GM21825 (cell line): ENCODE data around the gene CAP1.
"Not testable (repeated sequence)": the region's sequence is repeated elsewhere in the genome, so short reads cannot be mapped to it uniquely, and the experiment has no call there.

Experiments used
- ATAC-seq: cut with Tn5 transposase; IDR thresholded peaks from one replicate; pipeline ENCODE4 v1.9.1; 2021; ENCODE audit warnings: mild to moderate bottlenecking, moderate library complexity; ENCODE audit not compliant: unreplicated experiment

The CAP1 gene

DNA sequence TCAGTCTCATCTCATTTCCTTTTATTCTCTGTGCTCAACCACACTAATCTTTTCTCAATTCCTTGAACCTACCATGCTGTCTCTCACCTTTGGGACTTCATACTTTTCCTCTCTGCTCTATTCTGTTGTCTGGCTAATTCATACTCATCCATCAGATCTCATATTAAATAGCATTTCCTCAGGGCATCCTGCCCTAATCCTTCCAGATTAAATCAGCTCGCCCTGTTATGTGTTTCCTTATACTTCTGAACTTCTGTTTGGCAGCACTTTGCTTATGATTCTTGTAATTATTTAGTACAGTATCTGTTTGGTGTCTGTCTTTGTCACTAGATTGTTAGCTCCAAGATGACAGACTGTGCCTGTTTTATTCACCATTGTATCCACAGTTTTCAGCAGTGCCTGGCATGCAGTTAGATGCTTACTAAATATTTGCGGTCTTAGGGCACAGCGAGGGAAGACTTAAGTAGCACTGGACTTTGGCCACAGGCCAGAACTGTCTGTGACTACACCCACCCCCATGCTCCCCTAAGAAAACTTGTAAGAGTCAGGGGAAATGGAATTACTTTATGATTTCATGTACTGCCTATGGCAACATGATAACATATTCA, 9.9 kb upstream of the CAP1 start:
- no peak for ATAC-seq

DNA sequence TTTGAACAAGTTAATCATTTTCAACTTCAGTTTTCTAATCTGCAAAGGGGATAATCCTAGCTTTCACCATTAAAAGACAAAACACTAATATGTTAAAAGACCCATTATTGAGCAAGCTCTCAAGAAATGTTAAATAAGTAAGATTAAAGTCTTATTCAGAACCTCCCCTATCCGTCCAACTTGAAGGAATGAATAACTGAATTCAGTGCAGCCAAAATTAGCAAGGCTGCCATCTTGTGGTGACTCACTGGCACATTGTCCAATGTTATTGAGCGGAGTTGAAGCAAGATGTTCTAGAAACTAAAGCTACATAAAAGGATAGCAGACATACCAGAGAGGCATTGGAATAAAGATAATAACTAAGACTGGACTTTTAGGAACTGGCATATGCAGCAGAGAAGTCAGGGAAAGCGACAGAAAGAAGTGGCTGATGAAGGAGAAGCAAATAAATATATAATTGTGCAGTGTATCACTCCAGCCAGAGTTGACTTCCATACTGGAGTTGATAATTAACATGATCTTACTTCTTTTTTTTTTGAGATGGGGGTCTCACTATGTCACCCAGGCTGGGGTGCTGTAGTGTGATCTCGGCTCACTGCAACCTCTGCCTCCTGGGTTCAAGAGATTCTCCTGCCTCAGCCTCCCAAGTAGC, 8.2 kb upstream of the CAP1 start:
- ATAC-seq = no peak

DNA sequence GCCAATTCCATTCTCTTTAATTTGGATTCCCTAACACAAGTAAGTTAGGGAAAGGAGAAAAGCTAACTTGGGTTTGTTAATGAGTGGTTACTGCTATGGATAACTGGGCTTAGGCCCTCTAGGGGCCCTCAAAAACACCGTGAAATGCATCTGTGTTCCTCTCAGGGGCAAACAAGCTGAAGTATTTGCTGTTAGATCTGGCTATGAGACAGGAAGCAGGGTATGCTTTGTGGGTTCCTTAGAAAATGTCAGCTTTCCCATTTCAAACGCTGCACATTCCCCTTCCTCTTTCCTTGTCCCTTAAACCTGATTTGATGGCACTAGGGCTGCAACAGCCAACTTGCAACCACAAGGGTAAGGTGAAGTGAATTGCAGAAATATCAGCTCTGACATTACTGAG, 5.7 kb upstream of the CAP1 start:
- no peak for ATAC-seq

DNA sequence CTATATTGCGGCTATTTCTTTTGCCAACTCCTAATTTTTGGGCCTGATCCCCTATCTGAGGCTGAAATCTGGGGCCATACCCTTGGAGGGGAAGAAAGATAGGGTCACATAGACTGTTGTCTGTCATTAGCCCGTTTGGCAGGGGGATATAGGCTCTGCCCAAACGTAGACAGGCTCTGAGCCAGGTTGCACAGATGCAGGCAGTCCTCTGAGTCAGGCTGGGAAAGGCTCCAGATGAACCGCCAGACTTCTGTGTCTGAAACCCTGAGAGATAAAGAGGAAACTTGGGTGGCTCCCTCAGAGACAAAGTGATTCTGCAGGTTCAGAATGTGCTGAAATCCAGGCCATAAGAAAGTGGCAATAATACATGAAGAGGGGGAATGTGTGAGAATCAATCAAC, 4.0 kb upstream of the CAP1 start:
- no peak for ATAC-seq

DNA sequence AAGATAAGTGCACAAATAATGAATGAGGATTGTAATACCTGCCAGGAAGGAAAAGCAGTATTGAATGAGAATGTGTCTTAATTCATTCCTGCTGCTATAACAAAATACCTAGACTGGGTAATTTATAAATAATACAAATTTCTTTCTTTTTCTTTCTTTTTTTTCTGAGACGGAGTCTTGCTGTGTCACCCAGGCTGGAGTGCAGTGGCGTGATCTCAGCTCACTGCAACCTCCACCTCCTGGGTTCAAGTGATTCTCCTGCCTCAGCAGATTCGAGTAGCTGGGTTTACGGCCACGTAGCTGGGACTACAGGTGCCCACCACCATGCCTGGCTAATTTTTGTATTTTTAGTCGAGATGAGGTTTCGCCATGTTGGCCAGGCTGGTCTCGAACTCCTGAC, 3.3 kb upstream of the CAP1 start:
- ATAC-seq = not testable (repeated sequence)

DNA sequence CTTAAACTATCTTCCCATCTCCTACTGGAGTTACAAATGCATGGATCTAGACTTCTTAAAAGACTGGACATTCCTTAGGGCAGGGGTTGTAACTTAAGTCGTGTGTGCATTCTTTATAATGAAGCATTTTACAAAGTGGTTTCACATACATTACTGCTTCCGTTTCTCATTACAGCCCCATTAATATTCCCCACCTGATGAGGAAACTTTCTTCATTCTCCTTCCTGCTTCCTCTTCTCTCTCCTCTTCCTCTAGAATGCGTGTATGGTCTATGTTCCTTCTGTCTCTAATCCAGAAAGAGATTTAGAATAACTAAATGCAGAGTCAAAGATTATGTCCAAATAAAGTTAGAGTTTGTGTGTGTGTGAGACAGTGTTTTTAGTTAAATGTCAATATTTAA, 1.8 kb upstream of the CAP1 start:
- no peak for ATAC-seq

DNA sequence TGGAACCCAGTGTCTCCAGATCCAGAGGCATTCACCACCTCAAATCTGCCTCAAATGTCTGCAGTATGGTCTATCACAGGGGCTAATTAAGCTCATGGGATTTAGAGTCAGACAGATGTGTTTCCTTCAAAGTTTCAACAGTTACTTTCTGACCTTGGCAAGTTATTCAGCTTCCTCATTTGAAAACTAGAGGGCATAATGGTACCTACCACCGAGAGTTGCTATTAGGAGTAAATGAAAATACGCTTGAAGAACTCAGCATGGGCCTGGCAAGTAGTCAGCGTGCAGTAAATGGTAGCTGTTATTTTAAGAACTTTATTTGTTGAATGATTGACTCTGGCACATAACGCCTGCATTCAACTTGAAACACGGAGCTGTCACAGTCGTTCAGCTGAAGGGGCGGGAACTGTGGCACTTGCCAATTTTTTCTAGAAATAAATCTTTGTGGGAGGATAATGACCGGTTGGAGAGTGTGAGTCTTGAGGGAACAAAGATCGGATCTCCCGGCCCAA, 1.2 kb upstream of the CAP1 start:
- no peak for ATAC-seq

DNA sequence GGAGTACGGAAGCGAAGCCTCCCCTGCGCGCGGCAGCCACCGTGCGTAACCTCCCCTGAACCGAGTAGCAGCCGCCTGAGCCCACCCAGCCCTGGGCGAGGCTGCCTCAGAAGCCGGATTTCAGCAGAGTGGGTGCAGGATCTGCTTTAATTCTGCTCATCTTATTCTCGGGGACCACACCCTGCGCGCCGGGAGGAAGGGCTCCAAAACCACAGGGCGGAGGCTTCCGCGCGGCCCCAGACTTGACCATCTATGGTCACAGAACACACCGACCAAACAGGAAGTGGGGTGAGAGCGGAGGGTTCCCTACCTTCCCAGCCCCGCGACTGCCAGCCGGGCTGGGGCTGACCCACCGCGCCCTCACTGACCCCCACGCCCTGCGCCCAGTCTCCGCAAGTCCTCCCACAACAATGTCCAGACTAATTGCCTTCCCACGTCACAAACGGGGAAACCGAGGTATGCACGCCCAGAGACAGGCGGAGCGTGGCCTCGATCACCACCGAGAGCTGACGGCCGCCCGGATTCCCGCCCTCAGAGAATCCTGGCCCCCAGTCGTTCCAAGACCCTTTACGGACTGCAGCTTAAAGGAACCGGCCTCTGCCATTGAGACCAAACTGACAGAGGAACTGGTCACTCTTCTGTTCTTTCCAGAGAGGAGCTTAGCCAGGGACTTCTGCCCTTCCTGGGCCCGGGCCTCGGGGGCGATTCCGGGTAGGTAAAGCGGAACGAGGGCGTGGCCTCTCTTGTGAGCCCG, 595 bp upstream of the CAP1 start:
- peak; percentile 51 for ATAC-seq

DNA sequence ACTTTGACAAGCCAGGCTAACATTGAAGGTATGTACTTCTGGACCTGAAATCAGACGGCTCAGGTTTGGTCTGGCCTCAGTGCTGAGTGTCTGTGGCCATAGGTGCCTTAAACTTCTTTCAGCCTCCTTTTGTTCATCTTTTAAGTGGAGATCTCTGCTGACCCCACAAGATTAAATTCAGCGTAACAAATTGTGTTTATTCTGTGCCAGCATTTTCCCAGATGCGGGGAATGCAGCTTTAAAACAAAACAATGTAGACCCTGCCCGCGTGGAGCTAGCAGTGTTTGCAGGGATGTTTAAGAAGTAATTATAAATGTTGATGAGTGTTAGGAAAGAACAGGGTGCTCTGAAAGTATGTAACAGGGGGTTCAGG, 923 bp downstream of the CAP1 start:
- no peak for ATAC-seq

DNA sequence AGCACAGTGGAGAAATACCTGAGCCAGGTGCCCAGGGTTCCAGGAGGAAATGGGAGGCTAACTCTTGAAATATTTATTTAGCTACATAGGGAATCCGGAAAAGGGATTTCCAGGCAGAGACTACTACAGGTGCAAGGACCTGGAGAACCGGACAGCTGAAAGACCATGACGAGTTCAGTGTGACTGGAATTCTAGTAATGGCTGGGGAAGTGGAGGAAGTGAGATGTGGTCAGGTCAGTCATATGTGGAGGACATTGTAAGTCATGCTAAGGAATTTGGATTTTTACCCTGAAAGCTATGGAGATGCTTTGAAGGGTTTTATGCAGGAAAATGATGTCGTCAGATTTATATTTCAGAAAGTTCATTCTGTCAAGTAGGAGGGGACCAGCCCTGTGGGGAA, 1.8 kb downstream of the CAP1 start:
- ATAC-seq = no peak

DNA sequence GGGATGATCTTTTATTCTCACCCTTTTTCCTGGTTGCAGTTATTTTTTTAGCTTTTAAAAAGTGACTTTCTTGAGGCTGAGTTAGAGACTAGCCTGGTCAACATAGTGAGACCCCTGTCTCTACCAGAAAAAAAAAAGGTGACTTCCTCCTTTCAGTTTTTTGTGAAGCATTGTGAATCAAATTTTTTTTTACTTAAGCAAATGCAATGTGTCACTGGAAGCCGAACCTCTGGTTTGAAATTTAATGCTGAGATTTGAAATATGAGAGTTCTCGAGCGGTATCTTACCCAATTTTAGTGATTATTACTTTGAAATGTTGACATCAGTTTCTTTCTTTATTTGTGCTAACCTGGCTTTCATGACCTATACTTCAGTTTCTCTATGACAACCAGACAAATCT, 3.6 kb downstream of the CAP1 start:
- ATAC-seq = no peak

DNA sequence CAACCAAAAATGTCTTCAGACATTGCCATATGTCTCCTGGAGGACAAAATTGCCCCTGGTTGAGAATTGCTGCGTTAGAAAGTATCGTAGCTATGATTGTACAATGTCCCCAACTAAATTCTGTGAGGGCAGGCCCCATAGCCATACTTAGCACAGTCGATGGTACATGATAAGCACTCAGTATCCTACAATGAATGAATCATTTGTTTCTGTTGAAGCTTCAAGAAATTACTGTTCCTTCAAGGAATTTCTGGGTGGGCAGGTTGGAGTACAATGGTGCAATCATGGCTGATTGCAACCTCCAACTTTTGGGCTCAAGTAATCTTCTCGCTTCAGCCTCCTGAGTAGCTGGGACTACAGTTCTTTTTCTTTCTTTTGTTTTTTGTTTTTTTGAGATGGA, 4.7 kb downstream of the CAP1 start:
- ATAC-seq = no peak

DNA sequence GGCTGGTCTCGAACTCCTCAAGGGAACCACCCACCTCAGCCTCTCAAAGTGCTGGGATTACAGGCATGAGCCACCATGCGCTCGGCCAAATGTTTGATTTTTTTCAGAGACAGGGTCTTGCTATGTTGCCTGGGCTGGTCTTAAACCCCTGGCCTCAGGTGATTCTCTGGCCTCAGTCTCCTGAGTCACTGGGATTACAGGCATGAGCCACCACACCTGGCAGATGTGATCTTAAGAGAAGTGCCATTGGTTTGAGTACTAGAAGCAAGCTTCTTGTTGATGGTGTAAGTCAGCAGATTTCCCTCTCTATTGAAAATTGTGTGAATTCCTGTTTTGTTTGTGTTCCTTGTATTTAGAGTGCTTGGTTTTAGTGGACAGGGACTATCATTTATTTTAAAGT, 5.2 kb downstream of the CAP1 start:
- ATAC-seq = no peak

DNA sequence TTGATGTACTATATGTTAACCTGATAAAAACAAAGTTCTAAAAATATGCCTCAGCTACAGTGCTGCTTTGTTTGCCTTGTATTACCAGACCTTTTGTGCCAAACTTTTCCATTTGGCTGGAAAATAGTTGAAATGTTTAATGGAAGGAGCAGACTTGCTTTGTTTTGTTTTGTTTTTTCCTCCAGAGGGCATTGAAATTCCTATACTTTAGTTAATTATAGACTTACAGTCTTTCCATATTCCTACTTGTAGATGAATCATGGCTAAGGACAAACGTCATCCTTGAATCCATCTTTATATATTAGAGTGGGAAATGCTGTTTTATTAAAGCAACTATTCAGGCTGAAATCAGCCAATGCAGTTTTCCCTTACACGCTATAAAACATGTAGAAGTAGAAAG, 6.7 kb downstream of the CAP1 start:
- no peak for ATAC-seq

DNA sequence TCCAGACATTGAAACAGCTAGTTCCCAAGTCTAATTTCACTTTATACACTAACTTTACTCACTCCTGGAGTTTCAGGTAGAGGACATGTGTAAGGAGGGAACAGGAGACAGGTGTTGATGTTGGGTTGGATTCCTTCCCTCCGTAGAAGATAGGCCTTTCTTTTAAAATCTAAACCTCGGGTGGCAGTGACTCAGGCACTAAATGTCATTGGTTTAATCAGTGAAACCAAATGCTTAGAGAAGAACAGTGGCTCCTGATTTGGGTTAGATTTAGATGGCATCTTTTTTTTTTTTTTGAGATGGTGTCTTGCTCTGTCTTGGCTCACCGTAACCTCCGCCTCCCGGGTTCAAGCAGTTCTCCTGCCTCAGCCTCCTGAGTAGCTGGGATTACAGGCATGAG, 7.2 kb downstream of the CAP1 start:
- no peak for ATAC-seq

DNA sequence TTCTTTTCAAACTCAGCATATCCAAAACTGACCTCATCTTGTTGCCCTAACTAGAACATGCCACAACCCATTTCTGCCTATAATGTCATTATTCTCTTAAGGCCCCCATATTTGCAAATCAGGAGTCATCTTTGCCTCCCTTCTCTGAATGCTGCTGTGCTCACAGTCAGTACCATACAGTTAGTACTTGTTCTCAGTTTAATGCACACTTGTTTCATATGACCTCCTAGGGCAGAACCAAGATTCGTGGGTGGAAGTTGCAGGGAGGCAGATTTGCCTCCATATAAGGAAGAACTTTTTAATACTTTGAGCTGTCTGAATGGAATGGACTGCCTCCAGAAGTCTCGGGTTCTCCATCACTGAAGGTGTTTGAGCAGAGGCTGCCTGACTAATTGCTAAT, 9.2 kb downstream of the CAP1 start:
- ATAC-seq = no peak

DNA sequence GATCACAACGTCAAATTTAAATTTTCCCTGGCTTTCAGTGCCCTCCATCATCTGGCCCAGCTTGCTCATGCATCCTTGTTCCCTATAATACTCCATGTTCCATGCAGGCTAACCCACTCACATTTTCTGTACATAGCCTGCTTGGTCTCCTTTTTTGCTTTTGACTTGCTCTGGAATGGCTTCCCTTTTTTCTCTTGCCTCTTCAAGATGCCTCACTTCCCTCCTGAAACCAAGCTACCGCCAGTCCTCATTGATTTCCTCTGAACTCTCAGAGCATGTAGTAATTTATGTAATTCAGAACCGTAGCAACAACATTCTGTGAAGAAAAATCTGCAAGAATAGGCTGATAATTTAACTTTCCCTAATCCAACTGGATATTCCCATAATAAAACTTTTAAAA, 10.3 kb downstream of the CAP1 start:
- no peak for ATAC-seq

DNA sequence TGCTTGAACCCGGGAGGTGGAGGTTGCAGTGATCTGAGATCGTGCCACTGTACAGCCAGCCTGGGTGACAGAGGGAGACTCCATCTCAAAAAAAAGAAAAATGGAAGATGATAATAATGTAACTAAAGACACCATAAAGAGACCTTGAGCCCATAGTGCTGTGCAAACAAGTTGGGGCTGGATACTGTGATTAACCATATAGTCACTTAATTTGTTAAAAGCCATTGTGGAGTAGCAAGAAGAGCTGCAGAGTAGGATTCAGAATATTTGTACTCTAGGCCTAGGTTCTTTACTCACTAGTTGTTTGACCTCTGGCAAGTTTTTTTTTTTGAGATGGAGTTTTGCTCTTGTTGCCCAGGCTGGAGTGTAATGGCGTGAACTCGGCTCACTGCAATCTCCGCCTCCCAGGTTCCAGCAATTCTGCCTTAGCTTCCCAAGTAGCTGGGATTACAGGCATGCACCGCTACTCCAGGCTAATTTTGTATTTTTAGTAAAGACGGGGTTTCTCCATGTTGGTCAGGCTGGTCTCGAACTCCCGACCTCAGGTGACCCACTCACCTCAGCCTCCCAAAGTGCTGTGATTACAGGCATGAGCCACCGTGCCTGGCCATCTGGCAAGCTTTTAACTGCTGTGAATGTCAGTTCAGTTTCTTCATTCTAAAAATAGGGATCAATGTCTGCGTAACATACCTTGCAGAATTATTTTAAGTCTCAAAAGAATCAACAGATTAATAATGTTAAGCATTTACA, 12.8 kb downstream of the CAP1 start:
- no peak for ATAC-seq

DNA sequence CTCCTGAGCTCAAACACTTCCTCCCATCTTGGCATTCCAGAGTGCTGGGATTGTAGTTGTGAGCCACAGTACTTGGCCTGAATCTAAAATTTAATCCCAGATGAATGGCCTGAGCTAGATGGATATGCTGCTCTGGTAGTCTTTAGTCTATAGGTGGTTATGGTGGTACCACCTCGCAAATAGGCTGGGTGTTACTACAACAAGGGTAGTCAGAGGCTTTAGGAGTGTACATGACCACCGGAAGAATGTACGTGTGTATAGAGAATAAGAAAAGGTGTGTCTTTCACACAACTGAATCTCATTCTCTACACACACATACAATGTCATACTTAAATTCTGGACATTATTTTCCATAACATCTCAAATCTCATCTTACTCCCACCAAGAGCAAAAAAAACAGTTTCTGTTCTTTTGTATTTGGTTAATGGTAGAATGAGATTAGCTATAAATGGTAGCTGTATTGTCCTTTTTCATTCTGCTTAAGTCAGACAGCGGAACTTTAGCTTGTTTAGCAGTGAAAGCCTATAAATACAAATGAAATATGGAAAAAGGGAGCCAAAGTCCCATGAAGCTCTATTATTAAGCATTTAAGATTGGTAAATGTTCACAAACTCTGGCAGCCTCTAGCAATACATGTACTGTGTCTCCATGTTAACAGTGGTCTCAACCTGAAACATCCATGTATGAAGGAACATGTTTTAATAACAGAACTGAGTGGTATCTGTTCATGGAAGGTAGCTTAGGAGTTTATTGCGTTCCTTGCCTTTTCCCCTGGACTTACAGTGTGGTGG, 16.2 kb downstream of the CAP1 start:
- no peak for ATAC-seq

DNA sequence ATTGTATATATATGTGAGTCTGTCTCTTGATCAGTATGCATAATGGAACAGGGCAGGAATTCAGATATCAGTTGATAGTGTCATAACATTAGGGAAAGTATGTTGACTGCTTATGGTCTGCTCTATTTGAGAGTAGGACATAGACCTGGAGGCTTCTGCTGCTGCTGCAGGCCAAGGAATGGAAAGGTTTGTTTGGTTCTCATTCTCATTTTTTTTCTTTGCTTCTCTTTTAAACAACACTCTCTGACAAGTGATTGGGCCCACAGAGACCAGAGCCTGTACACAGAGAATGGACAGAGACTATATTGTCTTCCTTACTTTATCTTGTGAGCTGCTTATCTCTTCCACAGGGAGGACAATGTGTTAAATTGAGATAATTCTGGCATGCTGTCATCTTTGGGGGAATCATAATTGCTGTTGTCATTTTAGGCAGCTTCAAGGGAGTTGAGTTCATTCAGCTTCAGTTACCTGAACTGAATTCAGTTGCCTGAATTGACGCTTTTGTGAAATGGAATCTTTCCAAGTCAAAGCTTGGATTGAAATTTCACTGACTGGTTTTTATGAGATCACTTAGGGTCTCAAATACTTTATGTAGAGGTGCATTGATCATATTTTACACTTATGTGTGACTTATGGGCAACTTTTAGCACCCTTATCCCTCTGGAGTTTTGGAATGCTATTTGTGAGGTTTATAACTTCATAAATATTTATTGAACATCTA, 16.9 kb downstream of the CAP1 start:
- no peak for ATAC-seq
